ENCODE data around the gene IL1R2.

GRCh38 chr2:102053096-102053495, 61.3 kb downstream of the IL1R2 start:
- TF ChIP-seq CTCF (IDR thresholded peaks at IDR 0.05) (no peak), POLR2A (IDR thresholded peaks at IDR 0.05) (no peak)

Measured in right lobe of liver (tissue), 4 donors.